ENCODE measurements around the gene SIRPB2.

Gene SIRPB2

GRCh38 chr20:1477896-1478490 is 13.2 kb downstream of the SIRPB2 start:
- H3K4me1 ChIP-seq (ENCODE audit: low read depth, poor library complexity, severe bottlenecking), result no peaks in the 10 kb centered on the region
- no peak overlapping the region for H3K27ac ChIP-seq
- H3K4me3 ChIP-seq (IDR thresholded peaks at IDR 0.05; ENCODE audit: insufficient read depth, low read depth, low read length), result no peak overlapping the region
- H3K79me2 ChIP-seq (ENCODE audit: insufficient read depth, low read depth), result no peaks in the 10 kb centered on the region
- H4K20me1 ChIP-seq (ENCODE audit: insufficient read depth), result no peaks in the 10 kb centered on the region
- no peaks in the 10 kb centered on the region for H3K27me3 ChIP-seq (ENCODE audit: insufficient read depth, low read depth)
- H3K4me2 ChIP-seq, result no peak overlapping the region
- H3K9ac ChIP-seq, result no peak overlapping the region
- H3K36me3 ChIP-seq (ENCODE audit: insufficient read depth), result no peaks in the 10 kb centered on the region
- TF ChIP-seq CTCF (conservative IDR thresholded peaks at IDR 0.05; ENCODE audit: low read depth, low read length), result no peak
- no peak overlapping the region for H2AFZ ChIP-seq (ENCODE audit: low read depth)

- H3K36me3 ChIP-seq (ENCODE audit: insufficient read depth), result no peaks in the 10 kb centered on the region
- no peak overlapping the region for H2AFZ ChIP-seq (ENCODE audit: low read depth)
- no peak overlapping the region for H3K4me2 ChIP-seq
- H3K9ac ChIP-seq, result no peak overlapping the region
- TF ChIP-seq CTCF (conservative IDR thresholded peaks at IDR 0.05; ENCODE audit: low read depth, low read length), result 0 out of 2 replicates have a peak, but pooled peaks have one; percentile 17
- no peaks in the 10 kb centered on the region for H4K20me1 ChIP-seq (ENCODE audit: insufficient read depth)
- peaks cover 9% of the 10 kb centered on the region for H3K4me1 ChIP-seq (ENCODE audit: low read depth, poor library complexity, severe bottlenecking)
- H3K79me2 ChIP-seq (ENCODE audit: insufficient read depth, low read depth), result no peaks in the 10 kb centered on the region
- H3K4me3 ChIP-seq (IDR thresholded peaks at IDR 0.05; ENCODE audit: insufficient read depth, low read depth, low read length), result no peak overlapping the region
- no peaks in the 10 kb centered on the region for H3K27me3 ChIP-seq (ENCODE audit: insufficient read depth, low read depth)
- H3K27ac ChIP-seq, result no peak overlapping the region
These were observed 16.2 kb downstream of the SIRPB2 start for GRCh38 chr20:1474817-1475603.

- no peaks in the 10 kb centered on the region for H3K27me3 ChIP-seq (ENCODE audit: insufficient read depth, low read depth)
- no peaks in the 10 kb centered on the region for H4K20me1 ChIP-seq (ENCODE audit: insufficient read depth)
- H3K4me1 ChIP-seq (ENCODE audit: low read depth, poor library complexity, severe bottlenecking), result peaks cover 16% of the 10 kb centered on the region
- H3K79me2 ChIP-seq (ENCODE audit: insufficient read depth, low read depth), result no peaks in the 10 kb centered on the region
- no peak overlapping the region for H3K4me3 ChIP-seq (IDR thresholded peaks at IDR 0.05; ENCODE audit: insufficient read depth, low read depth, low read length)
- no peak overlapping the region for H2AFZ ChIP-seq (ENCODE audit: low read depth)
- no peak for TF ChIP-seq CTCF (conservative IDR thresholded peaks at IDR 0.05; ENCODE audit: low read depth, low read length)
- no peak overlapping the region for H3K27ac ChIP-seq
- H3K36me3 ChIP-seq (ENCODE audit: insufficient read depth), result no peaks in the 10 kb centered on the region
- H3K9ac ChIP-seq, result no peak overlapping the region
- no peak overlapping the region for H3K4me2 ChIP-seq
These were observed 16.9 kb downstream of the SIRPB2 start for GRCh38 chr20:1474325-1474724.

- Histone ChIP-seq H3K4me2 (no peak overlapping the region), H3K9ac (no peak overlapping the region)
- no peak for TF ChIP-seq CTCF (conservative IDR thresholded peaks at IDR 0.05; ENCODE audit: low read depth, low read length)
These were observed 17.7 kb downstream of the SIRPB2 start for GRCh38 chr20:1473246-1474220.

More at GRCh38 chr20:1473246-1474220, 17.7 kb downstream of the SIRPB2 start:
- Histone ChIP-seq H2AFZ (ENCODE audit: low read depth) (no peak overlapping the region), H3K4me3 (IDR thresholded peaks at IDR 0.05; ENCODE audit: insufficient read depth, low read depth, low read length) (no peak overlapping the region), H3K27ac (no peak overlapping the region), H3K79me2 (ENCODE audit: insufficient read depth, low read depth) (no peaks in the 10 kb centered on the region), H3K36me3 (ENCODE audit: insufficient read depth) (no peaks in the 10 kb centered on the region), H4K20me1 (ENCODE audit: insufficient read depth) (no peaks in the 10 kb centered on the region), H3K27me3 (ENCODE audit: insufficient read depth, low read depth) (no peaks in the 10 kb centered on the region), H3K4me1 (ENCODE audit: low read depth, poor library complexity, severe bottlenecking) (peaks cover 17% of the 10 kb centered on the region)
